SU-DHL-6 (cell line): ENCODE results near the gene CST5.
"Not testable (repeated sequence)": the region's sequence is repeated elsewhere in the genome, so short reads cannot be mapped to it uniquely, and the experiment has no call there.

Experiments used
- H2AFZ ChIP-seq: fragments of 200-600 bp; sonication (generic); 2 replicates; pipeline ENCODE4 v1.6.1; 2014; ENCODE audit warnings: low read depth, mild to moderate bottlenecking, moderate library complexity, mixed read lengths, antibody characterized with exemption, low read length; ENCODE audit not compliant: severe bottlenecking
- H3F3A ChIP-seq: fragments of 200-600 bp; shearing (Covaris generic); 2 replicates; pipeline ENCODE4 v1.6.0; 2016; ENCODE audit warnings: antibody characterized with exemption, mild to moderate bottlenecking; ENCODE audit not compliant: insufficient read depth
- H3K27ac ChIP-seq: fragments of 200-600 bp; sonication (generic); 2 replicates; pipeline ENCODE4 v1.5.1; 2016; ENCODE audit warnings: low read depth, mild to moderate bottlenecking, low read length, moderate library complexity, mixed read lengths
- H3K27me3 ChIP-seq: fragments of 200-600 bp; sonication (generic), shearing (Covaris generic); 2 replicates; pipeline ENCODE4 v1.6.0; 2014; ENCODE audit warnings: mild to moderate bottlenecking, low read length
- H3K36me3 ChIP-seq: fragments of 200-600 bp; sonication (generic); 2 replicates; pipeline ENCODE4 v1.6.1; 2014; ENCODE audit warnings: mild to moderate bottlenecking, low read length, mixed read lengths
- H3K4me2 ChIP-seq: fragments of 300-600, 200-600 bp; shearing (Covaris generic), sonication (generic); 2 replicates; pipeline ENCODE4 v1.6.0; 2014; ENCODE audit warnings: low read length, low read depth, mild to moderate bottlenecking; ENCODE audit not compliant: poor library complexity, severe bottlenecking
- H3K4me3 ChIP-seq: fragments of 200-600 bp; sonication (generic); 2 replicates; pipeline ENCODE4 v1.5.1; 2014; ENCODE audit warnings: antibody characterized with exemption, low read length, mild to moderate bottlenecking, mixed read lengths; ENCODE audit not compliant: insufficient read depth, poor library complexity, severe bottlenecking
- H3K79me2 ChIP-seq: fragments of 200-600 bp; sonication (generic); 2 replicates; pipeline ENCODE4 v1.6.1; 2014; ENCODE audit warnings: mild to moderate bottlenecking, low read length, moderate library complexity; ENCODE audit not compliant: insufficient read depth
- H3K9ac ChIP-seq: fragments of 200-600 bp; sonication (generic); 2 replicates; pipeline ENCODE4 v1.7.0; 2014; ENCODE audit warnings: mild to moderate bottlenecking, low read length
- H3K9me2 ChIP-seq: fragments of 200-600 bp; sonication (generic); replicated peaks from 2 replicates; pipeline ENCODE4 v1.6.1; 2014; ENCODE audit warnings: low read length; ENCODE audit not compliant: insufficient read depth
- H3K9me3 ChIP-seq: fragments of 200-600 bp; sonication (generic); 2 replicates; pipeline ENCODE4 v1.6.1; 2014; ENCODE audit warnings: low read length, mixed read lengths; ENCODE audit not compliant: insufficient read depth
- H4K20me1 ChIP-seq: fragments of 200-600 bp; sonication (generic); 2 replicates; pipeline ENCODE4 v1.6.1; 2014; ENCODE audit warnings: low read depth, mild to moderate bottlenecking, antibody characterized with exemption, low read length, moderate library complexity, mixed read lengths
- CTCF ChIP-seq: fragments of 200-600 bp; sonication (generic); IDR thresholded peaks from one replicate; pipeline ENCODE4 v1.5.1; 2017; ENCODE audit warnings: antibody characterized with exemption, mild to moderate bottlenecking, low read length, moderate library complexity; ENCODE audit not compliant: insufficient read depth, poor library complexity, severe bottlenecking
- EZH2phosphoT487 ChIP-seq: fragments of 200-600 bp; sonication (generic), shearing (Covaris generic); conservative IDR thresholded peaks from 2 replicates; pipeline ENCODE4 v1.6.1; 2018; ENCODE audit warnings: mild to moderate bottlenecking, antibody characterized with exemption, low read length, moderate library complexity, mixed read lengths

Gene CST5

GRCh38 chr20:23917024-23917725 is 37.6 kb upstream of the CST5 start:
- Histone ChIP-seq H3K9ac (no peak overlapping the region), H2AFZ (no peak overlapping the region), H3K27me3 (no peaks in the 10 kb centered on the region), H3K9me3 (no peaks in the 10 kb centered on the region), H3K4me2 (no peak overlapping the region), H3K79me2 (no peaks in the 10 kb centered on the region), H3F3A (no peaks in the 10 kb centered on the region), H3K9me2 (no peaks in the 10 kb centered on the region), H3K27ac (no peak overlapping the region), H3K4me3 (no peak overlapping the region), H3K36me3 (no peaks in the 10 kb centered on the region), H4K20me1 (no peaks in the 10 kb centered on the region)
- TF ChIP-seq EZH2phosphoT487 (no peak), CTCF (no peak)

GRCh38 chr20:23915844-23916243 is 36.3 kb upstream of the CST5 start:
- Histone ChIP-seq H3K9ac (no peak overlapping the region), H3K27me3 (no peaks in the 10 kb centered on the region), H3F3A (no peaks in the 10 kb centered on the region), H3K9me3 (no peaks in the 10 kb centered on the region), H3K79me2 (no peaks in the 10 kb centered on the region), H3K4me2 (no peak overlapping the region), H3K4me3 (no peak overlapping the region), H3K9me2 (no peaks in the 10 kb centered on the region), H3K36me3 (no peaks in the 10 kb centered on the region), H2AFZ (no peak overlapping the region), H3K27ac (no peak overlapping the region), H4K20me1 (no peaks in the 10 kb centered on the region)
- TF ChIP-seq EZH2phosphoT487 = no peak
- no peak for TF ChIP-seq CTCF

GRCh38 chr20:23914469-23914868 is 34.9 kb upstream of the CST5 start:
- not testable (repeated sequence) for H3K9ac ChIP-seq, H3F3A ChIP-seq, H3K27me3 ChIP-seq, H3K4me3 ChIP-seq, H4K20me1 ChIP-seq, H3K79me2 ChIP-seq, H3K9me3 ChIP-seq, H3K4me2 ChIP-seq, H2AFZ ChIP-seq, H3K9me2 ChIP-seq, H3K36me3 ChIP-seq, H3K27ac ChIP-seq

- Histone ChIP-seq H3F3A (no peaks in the 10 kb centered on the region), H4K20me1 (no peaks in the 10 kb centered on the region), H3K9ac (no peak overlapping the region), H3K79me2 (no peaks in the 10 kb centered on the region), H3K9me2 (no peaks in the 10 kb centered on the region), H3K27me3 (no peaks in the 10 kb centered on the region), H3K36me3 (no peaks in the 10 kb centered on the region), H3K9me3 (no peaks in the 10 kb centered on the region), H3K27ac (no peak overlapping the region), H3K4me2 (no peak overlapping the region), H2AFZ (no peak overlapping the region), H3K4me3 (no peak overlapping the region)
- TF ChIP-seq CTCF (no peak), EZH2phosphoT487 (no peak)
Measured at GRCh38 chr20:23910210-23910609, 30.7 kb upstream of the CST5 start.
